Motor neuron (in vitro differentiated cells): ENCODE measurements around the gene TPD52L1. TPM values are rescaled to one million over a fixed set of nuclear protein-coding genes. Genes with fewer than 3 reads are reported as not detected.

Experiments used
- ATAC-seq, 8 experiments: fragments of 200-7000 bp; cut with Tn5 transposase; replicated peaks in 6 of 8; 2 replicates each; pipeline ENCODE4 v1.8.0; 2021; ENCODE audit warnings: mild to moderate bottlenecking in 8 of 8, moderate library complexity in 8 of 8
- H3K27ac ChIP-seq, 2 donors: fragments of 250-450 bp; sonication (Bioruptor Pico); 2 replicates each; pipeline ENCODE4 v1.9.0; 2021; ENCODE audit warnings: antibody characterized with exemption in 2 of 2, mild to moderate bottlenecking in 2 of 2, moderate library complexity in 1 of 2
- H3K4me1 ChIP-seq, 2 donors: fragments of 250-450 bp; sonication (Bioruptor Pico); replicated peaks in 1 of 2; 2 replicates each; pipeline ENCODE4 v1.6.1; 2021; ENCODE audit warnings: antibody characterized with exemption in 2 of 2, mild to moderate bottlenecking in 2 of 2, moderate library complexity in 1 of 2
- H3K4me3 ChIP-seq, 5 donors: fragments of 250-450 bp; sonication (Bioruptor Pico); 2 replicates each; pipeline ENCODE4 v1.9.0; 2021; ENCODE audit warnings: antibody characterized with exemption in 5 of 5, mild to moderate bottlenecking in 5 of 5, moderate library complexity in 4 of 5
- WGBS, 10 experiments: fragments of 450-650 bp; shearing (Covaris generic); methylation state at CpG; one replicate each; pipeline ENCODE4 v1.0.0; 2022; 5-methylcytosine and 5-hydroxymethylcytosine counted together
- in situ Hi-C, 9 experiments: fragments of 400-800 bp; cut with MboI; loops; one replicate each; pipeline ENCODE4 v1.15.0; 2021; ENCODE audit warnings: low sequenced_read_pairs in 9 of 9, low pct_unique_long_range_greater_than_20kb in 2 of 9; ENCODE audit not compliant: unreplicated experiment in 9 of 9
- total RNA-seq, 8 experiments: library from RNA; unstranded; fragments of 300-600 nt; gene quantifications; 2 replicates each; pipeline versions ENCODE4 v1.2.3 to v1.2.4, GENCODE V29; 2022

Gene TPD52L1
- total RNA-seq, 8 experiments from 2014 or later: 3.8 to 638 (median 26.5) TPM

GRCh38 chr6:125301435-125302391, 148.1 kb downstream of the TPD52L1 start, which contains the start of gene HDDC2:
Gene HDDC2 (minus strand): TSS chr6:125301967. CDS start chr6:125301932, 35 bp downstream.
- 0 to 80% (median 14%) methylated on average over 1 to 10 of the region's 67 CpGs; no CpG with 5 or more reads in 6 of the 10 experiments for WGBS, 10 experiments
- Histone ChIP-seq H3K27ac (peak within 1 kb of the TSS; percentile 81 to 93), H3K4me3 (peak within 1 kb of the TSS; percentile 56 to 97 (median 74)), H3K4me1 (peaks cover 9 to 14% of the 10 kb centered on the region in 2 donors)
- in situ Hi-C loops: loop anchor here in 5 of 9 experiments (25.0 kb wide), 2 partner anchors 661 to 686 kb away; partner anchors contain the start of genes HINT3 (in 4 of the 5) and TRMT11 (in 1 of the 5)
- ATAC-seq: peak; percentile 83 to 95 (median 92)

GRCh38 chr6:125302840-125303511, 149.4 kb downstream of the TPD52L1 start:
- Histone ChIP-seq H3K27ac (no peak overlapping the region), H3K4me1 (peaks cover 9 to 14% of the 10 kb centered on the region in 2 donors), H3K4me3 (no peak overlapping the region)
- WGBS, 10 experiments: 55 to 100% (median 72%) methylated on average over 1 to 4 of the region's 4 CpGs
- in situ Hi-C loops: loop anchor here in 5 of 9 experiments (25.0 kb wide), 2 partner anchors 659 to 684 kb away; partner anchors contain the start of genes HINT3 (in 4 of the 5) and TRMT11 (in 1 of the 5)
- ATAC-seq: peak in 3 of 8 experiments; percentile 15 to 49 (median 31)

GRCh38 chr6:125303512-125303854, 149.9 kb downstream of the TPD52L1 start:
- H3K4me3 ChIP-seq: no peak overlapping the region
- 80 to 100% (median 100%) methylated on average over 1 of the region's 1 CpG; no CpG with 5 or more reads in 6 of the 10 experiments for WGBS, 10 experiments
- peaks cover 9 to 14% of the 10 kb centered on the region in 2 donors for H3K4me1 ChIP-seq
- in situ Hi-C loops: loop anchor here in 5 of 9 experiments (25.0 kb wide), 2 partner anchors 659 to 684 kb away; partner anchors contain the start of genes HINT3 (in 4 of the 5) and TRMT11 (in 1 of the 5)
- ATAC-seq: no peak
- no peak overlapping the region for H3K27ac ChIP-seq

- Histone ChIP-seq H3K4me3 (no peak overlapping the region), H3K27ac (no peak overlapping the region), H3K4me1 (peaks cover 6 to 8% of the 10 kb centered on the region in 2 donors)
- no peak for ATAC-seq
- in situ Hi-C loops: loop anchor here in 5 of 9 experiments (25.0 kb wide), 2 partner anchors 657 to 682 kb away; partner anchors contain the start of genes HINT3 (in 4 of the 5) and TRMT11 (in 1 of the 5)
- WGBS, 10 experiments: 30 to 100% (median 91%) methylated on average over 1 to 3 of the region's 3 CpGs; no CpG with 5 or more reads in 1 of the 10 experiments
These were observed 151.5 kb downstream of the TPD52L1 start for GRCh38 chr6:125304970-125305660.

- in situ Hi-C loops: loop anchor here in 5 of 9 experiments (25.0 kb wide), 2 partner anchors 656 to 681 kb away; partner anchors contain the start of genes HINT3 (in 4 of the 5) and TRMT11 (in 1 of the 5)
- Histone ChIP-seq H3K4me3 (no peak overlapping the region), H3K4me1 (peaks cover 3 to 4% of the 10 kb centered on the region in 2 donors), H3K27ac (no peak overlapping the region)
- WGBS, 10 experiments: 19 to 100% (median 74%) methylated on average over 1 to 3 of the region's 3 CpGs; no CpG with 5 or more reads in 2 of the 10 experiments
- no peak for ATAC-seq
These were observed 153.2 kb downstream of the TPD52L1 start for GRCh38 chr6:125306756-125307149.

- Histone ChIP-seq H3K4me3 (no peak overlapping the region), H3K4me1 (peaks cover 0 to under 1% of the 10 kb centered on the region in 2 donors), H3K27ac (no peak overlapping the region)
- 47 to 100% (median 72%) methylated on average over 1 to 6 of the region's 6 CpGs for whole genome bisulfite sequencing, 10 experiments
- ATAC-seq: no peak
- in situ Hi-C loops: loop anchor here in 5 of 9 experiments (25.0 kb wide), 2 partner anchors 655 to 680 kb away; partner anchors contain the start of genes HINT3 (in 4 of the 5) and TRMT11 (in 1 of the 5)
These were observed 153.7 kb downstream of the TPD52L1 start for GRCh38 chr6:125307150-125307838.

- H3K4me3 ChIP-seq: no peak overlapping the region
- in situ Hi-C loops: loop anchor here in 5 of 9 experiments (25.0 kb wide), 2 partner anchors 654 to 679 kb away; partner anchors contain the start of genes HINT3 (in 4 of the 5) and TRMT11 (in 1 of the 5)
- no peak overlapping the region for H3K27ac ChIP-seq
- WGBS, 10 experiments: 50 to 96% (median 82%) methylated on average over 3 to 6 of the region's 6 CpGs
- H3K4me1 ChIP-seq: no peaks in the 10 kb centered on the region
- ATAC-seq: no peak
These were observed 154.5 kb downstream of the TPD52L1 start for GRCh38 chr6:125307964-125308615.

GRCh38 chr6:125310994-125311649, 157.5 kb downstream of the TPD52L1 start:
- H3K4me1 ChIP-seq: peaks cover 7 to 11% of the 10 kb centered on the region in 2 donors
- 14 to 63% (median 52%) methylated on average over 2 to 7 of the region's 7 CpGs for WGBS, 10 experiments
- in situ Hi-C loops: loop anchor here (5.0 to 25.0 kb wide), 6 partner anchors 444 to 676 kb away; partner anchors contain the start of genes HINT3 (in 4 of the 9) and TRMT11 (in 1 of the 9)
- peak; percentile 74 to 92 (median 90) for ATAC-seq
- H3K4me3 ChIP-seq: no peak overlapping the region
- no peak overlapping the region for H3K27ac ChIP-seq

- in situ Hi-C loops: loop anchor here (5.0 to 25.0 kb wide), 6 partner anchors 442 to 675 kb away; partner anchors contain the start of genes HINT3 (in 4 of the 9) and TRMT11 (in 1 of the 9)
- Histone ChIP-seq H3K4me3 (no peak overlapping the region), H3K4me1 (peaks cover 7 to 17% of the 10 kb centered on the region in 2 donors), H3K27ac (no peak overlapping the region)
- no peak for ATAC-seq
- WGBS, 10 experiments: 23 to 100% (median 86%) methylated on average over 1 to 2 of the region's 2 CpGs; no CpG with 5 or more reads in 5 of the 10 experiments
These were observed 158.9 kb downstream of the TPD52L1 start for GRCh38 chr6:125312478-125312877.

- in situ Hi-C loops: loop anchor here (5.0 to 25.0 kb wide), 6 partner anchors 442 to 674 kb away; partner anchors contain the start of genes HINT3 (in 4 of the 9) and TRMT11 (in 1 of the 9)
- no peak for ATAC-seq
- no peak overlapping the region for H3K4me3 ChIP-seq
- H3K4me1 ChIP-seq: peaks cover 7 to 17% of the 10 kb centered on the region in 2 donors
- H3K27ac ChIP-seq: no peak overlapping the region
- 17 to 100% (median 83%) methylated on average over 1 to 4 of the region's 4 CpGs; no CpG with 5 or more reads in 3 of the 10 experiments for WGBS, 10 experiments
These were observed 159.4 kb downstream of the TPD52L1 start for GRCh38 chr6:125312950-125313349.
